Small intestine (tissue), 7 donors: Measurements from ENCODE around the gene AADACL2. TPM values are rescaled to one million over a fixed set of nuclear protein-coding genes. Genes with fewer than 3 reads are reported as not detected.

Experiments
- DNase-seq, 2 donors: peaks; one replicate each; pipeline versions ENCODE4 v3.0.0 to v3.0.0-alpha.2; 2013
- FAIRE-seq: peaks from 2 replicates; lab custom pipeline; 2012; peaks lifted over from hg19 to GRCh38; lab: Jason Lieb, UNC
- H3K27ac ChIP-seq, 3 donors: one replicate each; pipeline ENCODE4 v1.5.1; 2013; ENCODE audit warnings: low read length in 2 of 3, mild to moderate bottlenecking in 2 of 3, control low read depth in 1 of 3, inconsistent platforms in 1 of 3, low read depth in 1 of 3, moderate library complexity in 1 of 3
- H3K27me3 ChIP-seq, 3 donors: one replicate each; pipeline ENCODE4 v1.6.1; 2013; ENCODE audit warnings: low read length in 3 of 3, inconsistent platforms in 1 of 3; ENCODE audit not compliant: control insufficient read depth in 3 of 3, insufficient read depth in 3 of 3
- H3K36me3 ChIP-seq, 3 donors: one replicate each; pipeline ENCODE4 v1.6.1; 2013; ENCODE audit warnings: low read length in 3 of 3, inconsistent platforms in 1 of 3, low read depth in 1 of 3, mild to moderate bottlenecking in 1 of 3, moderate library complexity in 1 of 3; ENCODE audit not compliant: control insufficient read depth in 3 of 3, insufficient read depth in 2 of 3
- H3K4me1 ChIP-seq, 3 donors: one replicate each; pipeline ENCODE4 v1.6.1; 2013; ENCODE audit warnings: low read length in 2 of 3, inconsistent platforms in 1 of 3, low read depth in 1 of 3, mild to moderate bottlenecking in 1 of 3, moderate library complexity in 1 of 3; ENCODE audit not compliant: control insufficient read depth in 3 of 3, insufficient read depth in 2 of 3
- H3K4me3 ChIP-seq, 3 donors: one replicate each; pipeline ENCODE4 v1.5.1; 2013; ENCODE audit warnings: low read length in 3 of 3, control low read depth in 1 of 3, inconsistent platforms in 1 of 3, low read depth in 1 of 3, mild to moderate bottlenecking in 1 of 3, moderate library complexity in 1 of 3
- H3K9me3 ChIP-seq, 2 donors: one replicate each; pipeline ENCODE4 v1.6.1; 2013; ENCODE audit warnings: low read depth in 1 of 2, low read length in 1 of 2; ENCODE audit not compliant: control insufficient read depth in 2 of 2, insufficient read depth in 1 of 2
- WGBS, 3 donors: extraction: QIAGEN DNeasy Blood & Tissue Kit; methylation state at CpG; one replicate each; pipeline ENCODE4 v1.1.7; 2013; 5-methylcytosine and 5-hydroxymethylcytosine counted together
- polyA plus RNA-seq, 4 donors: library from polyadenylated mRNA; stranded (reverse) in 3 of 4; unstranded in 1 of 4; fragments of 200-250 nt in 3 of 4; fragments of 120-200 nt in 1 of 4; gene quantifications; one replicate each; pipeline versions ENCODE4 v1.2.1 to v1.2.3, GENCODE V29; 2013
- donor health status: healthy with polysubstance abuse.
- donor health status: control.
- donor health status: control.
- donor health status: Bipolar disorder and iron deficiency.
- donor health status: healthy.

The AADACL2 gene
- polyA plus RNA-seq, 4 donors = 0.60 TPM; not detected in 3

DNA sequence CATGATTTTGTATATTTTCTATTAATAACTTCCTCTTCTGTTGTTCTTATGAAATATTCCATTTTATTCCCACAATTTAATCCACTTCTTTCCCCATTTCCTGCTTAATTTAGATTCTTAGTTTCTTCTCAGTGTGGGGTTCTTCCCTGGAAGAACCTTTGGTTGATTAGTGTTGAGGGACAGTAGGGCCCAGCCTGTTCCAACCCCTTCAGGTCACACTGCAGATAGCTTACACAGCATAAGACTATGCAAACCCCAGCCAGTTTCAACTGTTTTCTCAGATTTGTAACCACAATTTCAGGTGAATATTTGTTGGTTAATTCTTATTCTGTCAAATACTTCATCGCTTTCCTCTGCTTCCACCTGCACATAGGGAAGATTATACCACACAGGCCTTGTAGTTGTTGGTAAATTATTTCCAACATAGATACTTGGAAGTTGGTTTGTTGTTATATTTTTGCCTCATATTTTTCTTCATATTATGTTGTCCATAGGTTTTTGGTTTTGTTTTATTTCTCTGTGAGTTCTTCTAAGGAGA, 34.7 kb downstream of the AADACL2 start:
- FAIRE-seq (no peak), DNase-seq (peak in 1 of 2 donors; percentile 32)
- H3K27ac ChIP-seq = peak overlapping the region in 1 of 3 donors; percentile 8
- peaks cover 0 to 18% (median 0%) of the 10 kb centered on the region in 3 donors for H3K4me1 ChIP-seq
- H3K27me3 ChIP-seq = no peaks in the 10 kb centered on the region
- no peaks in the 10 kb centered on the region for H3K9me3 ChIP-seq
- WGBS, 3 donors = 94 to 98% (median 97%) methylated on average over 1 of the region's 1 CpG
- no peak overlapping the region for H3K4me3 ChIP-seq
- no peaks in the 10 kb centered on the region for H3K36me3 ChIP-seq

GRCh38 chr3:151769175-151769574, 35.4 kb downstream of the AADACL2 start:
- Histone ChIP-seq H3K27me3 (no peaks in the 10 kb centered on the region), H3K9me3 (no peaks in the 10 kb centered on the region), H3K36me3 (no peaks in the 10 kb centered on the region), H3K4me1 (peaks cover 0 to 18% (median 0%) of the 10 kb centered on the region in 3 donors), H3K4me3 (no peak overlapping the region), H3K27ac (peak overlapping the region in 1 of 3 donors; percentile 89)
- FAIRE-seq (no peak), DNase-seq (no peak)
- WGBS, 3 donors = 50 to 71% (median 70%) methylated on average over 2 of the region's 2 CpGs

- WGBS, 3 donors = 9 to 32% (median 18%) methylated on average over 4 of the region's 4 CpGs
- Histone ChIP-seq H3K9me3 (no peaks in the 10 kb centered on the region), H3K4me3 (peak overlapping the region in 2 of 3 donors; percentile 49 to 51), H3K4me1 (peaks cover 0 to 18% (median 0%) of the 10 kb centered on the region in 3 donors), H3K27ac (peak overlapping the region; percentile 16 to 89 (median 82)), H3K36me3 (no peaks in the 10 kb centered on the region), H3K27me3 (no peaks in the 10 kb centered on the region)
- peak; percentile 46 to 61 for DNase-seq
- FAIRE-seq = no peak
These were observed 37.2 kb downstream of the AADACL2 start for GRCh38 chr3:151770956-151771355.

- 54 to 82% (median 70%) methylated on average over 4 of the region's 4 CpGs for WGBS, 3 donors
- DNase-seq = peak in 1 of 2 donors; percentile 37
- Histone ChIP-seq H3K27ac (peak overlapping the region in 2 of 3 donors; percentile 41 to 89), H3K9me3 (no peaks in the 10 kb centered on the region), H3K4me1 (peaks cover 0 to 18% (median 0%) of the 10 kb centered on the region in 3 donors), H3K36me3 (no peaks in the 10 kb centered on the region), H3K27me3 (no peaks in the 10 kb centered on the region), H3K4me3 (peak overlapping the region in 2 of 3 donors; percentile 18 to 37)
- FAIRE-seq = no peak
These were observed 39.2 kb downstream of the AADACL2 start for GRCh38 chr3:151772825-151773480.

- WGBS, 3 donors = 66 to 93% (median 83%) methylated on average over 1 of the region's 1 CpG
- Histone ChIP-seq H3K4me3 (no peak overlapping the region), H3K27me3 (no peaks in the 10 kb centered on the region), H3K36me3 (no peaks in the 10 kb centered on the region), H3K27ac (no peak overlapping the region), H3K9me3 (no peaks in the 10 kb centered on the region), H3K4me1 (peaks cover 0 to 12% (median 0%) of the 10 kb centered on the region in 3 donors)
- FAIRE-seq = no peak
- DNase-seq = no peak
These were observed 40.5 kb downstream of the AADACL2 start for GRCh38 chr3:151774235-151774634.

DNA sequence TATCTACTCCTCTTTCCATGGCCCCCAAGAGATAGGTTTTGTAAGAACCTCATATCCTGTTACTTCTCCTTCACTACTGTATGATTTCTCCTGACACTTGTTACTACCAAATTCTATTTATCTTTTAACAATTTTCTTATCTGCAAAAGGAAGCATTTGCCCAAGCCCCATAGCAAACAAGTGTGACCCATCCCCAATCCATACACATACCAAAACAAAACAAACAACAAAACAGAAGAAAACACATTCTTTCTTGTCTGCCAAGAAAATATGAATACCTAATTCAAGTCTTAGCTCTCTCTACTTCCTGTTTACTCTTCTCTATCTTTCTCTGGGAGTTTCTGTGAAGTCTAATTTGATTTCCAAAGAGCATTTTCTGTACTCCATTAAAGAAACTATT, 41.2 kb downstream of the AADACL2 start:
- H3K4me3 ChIP-seq = no peak overlapping the region
- no peaks in the 10 kb centered on the region for H3K36me3 ChIP-seq
- no peak for FAIRE-seq
- H3K4me1 ChIP-seq = peaks cover 0 to 6% (median 0%) of the 10 kb centered on the region in 3 donors
- H3K27ac ChIP-seq = no peak overlapping the region
- DNase-seq = peak in 1 of 2 donors; percentile 11
- H3K9me3 ChIP-seq = no peaks in the 10 kb centered on the region
- no peaks in the 10 kb centered on the region for H3K27me3 ChIP-seq

- H3K4me1 ChIP-seq = peaks cover 0 to 6% (median 0%) of the 10 kb centered on the region in 3 donors
- DNase-seq (no peak), FAIRE-seq (no peak)
- H3K36me3 ChIP-seq = no peaks in the 10 kb centered on the region
- no peak overlapping the region for H3K4me3 ChIP-seq
- no peak overlapping the region for H3K27ac ChIP-seq
- 61 to 71% (median 62%) methylated on average over 4 of the region's 4 CpGs for WGBS, 3 donors
- H3K27me3 ChIP-seq = no peaks in the 10 kb centered on the region
- H3K9me3 ChIP-seq = no peaks in the 10 kb centered on the region
These were observed 41.9 kb downstream of the AADACL2 start for GRCh38 chr3:151775314-151776258.

- Histone ChIP-seq H3K4me3 (no peak overlapping the region), H3K27me3 (no peaks in the 10 kb centered on the region), H3K9me3 (no peaks in the 10 kb centered on the region), H3K36me3 (no peaks in the 10 kb centered on the region), H3K4me1 (peaks cover 0 to 6% (median 0%) of the 10 kb centered on the region in 3 donors), H3K27ac (no peak overlapping the region)
- FAIRE-seq (no peak), DNase-seq (no peak)
- WGBS, 3 donors = 21 to 51% (median 22%) methylated on average over 1 of the region's 1 CpG
These were observed 42.6 kb downstream of the AADACL2 start for GRCh38 chr3:151776259-151776740.
